ENCODE measurements around the gene RERE.

Gene RERE

GRCh38 chr1:8468751-8469150 lies 348.7 kb downstream of the RERE start:
- no peaks in the 10 kb centered on the region for H3K9me3 ChIP-seq
- no peaks in the 10 kb centered on the region for H3K36me3 ChIP-seq
- no peak for TF ChIP-seq CTCF (IDR thresholded peaks at IDR 0.05; ENCODE audit: low read depth, low read length)
- no peaks in the 10 kb centered on the region for H3K4me1 ChIP-seq
- DNase-seq = no peak
- no peaks in the 10 kb centered on the region for H3K27me3 ChIP-seq
- no peak overlapping the region for H3K4me3 ChIP-seq (ENCODE audit: low read depth, low read length)

GRCh38 chr1:8467308-8467707 lies 350.1 kb downstream of the RERE start:
- Histone ChIP-seq H3K27me3 (no peaks in the 10 kb centered on the region), H3K9me3 (no peaks in the 10 kb centered on the region), H3K36me3 (no peaks in the 10 kb centered on the region), H3K4me1 (no peaks in the 10 kb centered on the region), H3K4me3 (ENCODE audit: low read depth, low read length) (no peak overlapping the region)
- no peak for TF ChIP-seq CTCF (IDR thresholded peaks at IDR 0.05; ENCODE audit: low read depth, low read length)
- DNase-seq = no peak

GRCh38 chr1:8465692-8466091 lies 351.7 kb downstream of the RERE start:
- no peaks in the 10 kb centered on the region for H3K27me3 ChIP-seq
- H3K4me3 ChIP-seq (ENCODE audit: low read depth, low read length) = no peak overlapping the region
- no peak for TF ChIP-seq CTCF (IDR thresholded peaks at IDR 0.05; ENCODE audit: low read depth, low read length)
- no peaks in the 10 kb centered on the region for H3K4me1 ChIP-seq
- DNase-seq = no peak
- H3K36me3 ChIP-seq = no peaks in the 10 kb centered on the region
- H3K9me3 ChIP-seq = no peaks in the 10 kb centered on the region

- no peaks in the 10 kb centered on the region for H3K4me1 ChIP-seq
Observed at GRCh38 chr1:8465013-8465412, 352.4 kb downstream of the RERE start.

GRCh38 chr1:8464377-8464776 lies 353.1 kb downstream of the RERE start:
- H3K36me3 ChIP-seq = no peaks in the 10 kb centered on the region
- no peak for TF ChIP-seq CTCF (IDR thresholded peaks at IDR 0.05; ENCODE audit: low read depth, low read length)
- no peak for DNase-seq
- H3K9me3 ChIP-seq = no peaks in the 10 kb centered on the region
- no peak overlapping the region for H3K4me3 ChIP-seq (ENCODE audit: low read depth, low read length)
- no peaks in the 10 kb centered on the region for H3K4me1 ChIP-seq
- H3K27me3 ChIP-seq = no peaks in the 10 kb centered on the region

More at GRCh38 chr1:8465013-8465412, 352.4 kb downstream of the RERE start:
- Histone ChIP-seq H3K36me3 (no peaks in the 10 kb centered on the region), H3K27me3 (no peaks in the 10 kb centered on the region), H3K9me3 (no peaks in the 10 kb centered on the region), H3K4me3 (ENCODE audit: low read depth, low read length) (no peak overlapping the region)
- no peak for DNase-seq
- no peak for TF ChIP-seq CTCF (IDR thresholded peaks at IDR 0.05; ENCODE audit: low read depth, low read length)

- no peak for DNase-seq
- Histone ChIP-seq H3K36me3 (no peaks in the 10 kb centered on the region), H3K4me3 (ENCODE audit: low read depth, low read length) (no peak overlapping the region), H3K27me3 (no peaks in the 10 kb centered on the region), H3K4me1 (no peaks in the 10 kb centered on the region), H3K9me3 (no peaks in the 10 kb centered on the region)
- no peak for TF ChIP-seq CTCF (IDR thresholded peaks at IDR 0.05; ENCODE audit: low read depth, low read length)
Observed at GRCh38 chr1:8463144-8463927, 354.1 kb downstream of the RERE start.
